OCI-LY1 (cell line): ENCODE measurements around the gene CDK16.
"Not testable (repeated sequence)": the region's sequence is repeated elsewhere in the genome, so short reads cannot be mapped to it uniquely, and the experiment has no call there.

Source experiments
- H2AFZ ChIP-seq: fragments of 200-600 bp; sonication (generic), shearing (Covaris generic); 2 replicates; pipeline ENCODE4 v1.6.0; 2014; ENCODE audit warnings: antibody characterized with exemption, mild to moderate bottlenecking, low read length
- H3F3A ChIP-seq: fragments of 200-600 bp; sonication (generic), shearing (Covaris generic); 2 replicates; pipeline ENCODE4 v1.6.0; 2014; ENCODE audit warnings: mild to moderate bottlenecking, antibody characterized with exemption, low read length, moderate library complexity; ENCODE audit not compliant: insufficient read depth
- H3K27ac ChIP-seq: fragments of 200-600 bp; sonication (generic); 2 replicates; pipeline ENCODE4 v1.5.1; 2014; ENCODE audit warnings: low read length, mixed run types, mild to moderate bottlenecking, low read depth; ENCODE audit not compliant: poor library complexity, severe bottlenecking
- H3K27me3 ChIP-seq: fragments of 200-600 bp; sonication (generic); 2 replicates; pipeline ENCODE4 v1.6.0; 2014; ENCODE audit warnings: antibody characterized with exemption, mild to moderate bottlenecking, low read length, moderate library complexity; ENCODE audit not compliant: insufficient read depth
- H3K36me3 ChIP-seq: fragments of 200-600 bp; sonication (generic); 2 replicates; pipeline ENCODE4 v1.6.1; 2014; ENCODE audit warnings: mild to moderate bottlenecking, antibody characterized with exemption, low read length, moderate library complexity, mixed read lengths; ENCODE audit not compliant: insufficient read depth
- H3K4me1 ChIP-seq: fragments of 200-600 bp; sonication (generic); 2 replicates; pipeline ENCODE4 v1.5.1; 2014; ENCODE audit warnings: mild to moderate bottlenecking, low read length, moderate library complexity; ENCODE audit not compliant: insufficient read depth, severe bottlenecking
- H3K4me2 ChIP-seq: fragments of 200-600 bp; sonication (generic), shearing (Covaris generic); 2 replicates; pipeline ENCODE4 v1.6.1; 2014; ENCODE audit warnings: low read length
- H3K4me3 ChIP-seq: fragments of 200-600 bp; sonication (generic); 2 replicates; pipeline ENCODE4 v1.5.1; 2014; ENCODE audit warnings: low read length, low read depth, mild to moderate bottlenecking, mixed read lengths; ENCODE audit not compliant: poor library complexity, severe bottlenecking
- H3K79me2 ChIP-seq: fragments of 200-600 bp; shearing (Covaris generic); 2 replicates; pipeline ENCODE4 v1.6.1; 2016; ENCODE audit warnings: mixed run types, low read length, mixed read lengths; ENCODE audit not compliant: insufficient read depth
- H3K9ac ChIP-seq: fragments of 200-600 bp; sonication (generic), shearing (Covaris generic); 2 replicates; pipeline ENCODE4 v1.6.1; 2014; ENCODE audit warnings: mild to moderate bottlenecking, low read length, mixed read lengths
- H3K9me2 ChIP-seq: fragments of 200-600 bp; sonication (generic), shearing (Covaris generic); 2 replicates; pipeline ENCODE4 v1.6.1; 2014; ENCODE audit warnings: low read depth, mild to moderate bottlenecking, low read length, mixed read lengths
- H3K9me3 ChIP-seq: fragments of 200-600 bp; shearing (Covaris generic); 2 replicates; pipeline ENCODE4 v1.6.1; 2014; ENCODE audit warnings: low read length, mixed read lengths
- H4K20me1 ChIP-seq: fragments of 200-600 bp; sonication (generic), shearing (Covaris generic); 2 replicates; pipeline ENCODE4 v1.6.0; 2016; ENCODE audit warnings: mild to moderate bottlenecking, low read length; ENCODE audit not compliant: insufficient read depth
- EZH2 ChIP-seq: fragments of 200-600 bp; sonication (generic), shearing (Covaris generic); IDR thresholded peaks from 2 replicates; pipeline ENCODE4 v1.8.0; 2017; ENCODE audit warnings: borderline replicate concordance, mixed run types, mild to moderate bottlenecking, antibody characterized with exemption, low read length, moderate library complexity, mixed read lengths
- TF ChIP-seq, protein P1 (sequence below): fragments of 200-600 bp; sonication (generic), shearing (Covaris generic); IDR thresholded peaks from 2 replicates; pipeline ENCODE4 v1.5.1; 2017; ENCODE audit warnings: mild to moderate bottlenecking, antibody characterized with exemption, low read length, moderate library complexity, mixed read lengths

CDK16 gene

DNA sequence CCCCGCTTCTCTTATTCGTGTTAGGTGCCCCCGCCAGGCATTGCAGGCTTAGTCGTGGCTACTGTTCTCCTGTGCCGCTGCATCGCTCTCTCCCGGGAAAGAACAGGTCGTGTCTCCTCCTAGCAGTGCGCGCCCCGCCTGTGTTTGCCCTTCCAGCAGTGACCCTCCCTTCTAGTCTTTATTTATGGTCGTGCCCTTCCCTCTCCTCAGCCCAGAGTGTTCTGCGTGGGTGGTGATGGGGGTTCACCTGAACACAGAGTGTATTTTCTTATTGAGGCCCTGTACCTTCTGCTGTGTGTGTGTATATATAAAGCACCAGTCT is 29.5 kb downstream of the CDK16 start:
- H3K9me2 ChIP-seq: no peaks in the 10 kb centered on the region
- no peaks in the 10 kb centered on the region for H3K79me2 ChIP-seq
- H3K27ac ChIP-seq: no peak overlapping the region
- no peaks in the 10 kb centered on the region for H3K27me3 ChIP-seq
- H3F3A ChIP-seq: no peaks in the 10 kb centered on the region
- H2AFZ ChIP-seq: no peak overlapping the region
- no peak overlapping the region for H3K4me2 ChIP-seq
- H3K36me3 ChIP-seq: peaks cover 37% of the 10 kb centered on the region
- H3K9ac ChIP-seq: no peak overlapping the region
- H4K20me1 ChIP-seq: no peaks in the 10 kb centered on the region
- H3K9me3 ChIP-seq: no peaks in the 10 kb centered on the region
- H3K4me3 ChIP-seq: no peak overlapping the region
- no peak for TF ChIP-seq EZH2
- TF ChIP-seq, protein P1, sequence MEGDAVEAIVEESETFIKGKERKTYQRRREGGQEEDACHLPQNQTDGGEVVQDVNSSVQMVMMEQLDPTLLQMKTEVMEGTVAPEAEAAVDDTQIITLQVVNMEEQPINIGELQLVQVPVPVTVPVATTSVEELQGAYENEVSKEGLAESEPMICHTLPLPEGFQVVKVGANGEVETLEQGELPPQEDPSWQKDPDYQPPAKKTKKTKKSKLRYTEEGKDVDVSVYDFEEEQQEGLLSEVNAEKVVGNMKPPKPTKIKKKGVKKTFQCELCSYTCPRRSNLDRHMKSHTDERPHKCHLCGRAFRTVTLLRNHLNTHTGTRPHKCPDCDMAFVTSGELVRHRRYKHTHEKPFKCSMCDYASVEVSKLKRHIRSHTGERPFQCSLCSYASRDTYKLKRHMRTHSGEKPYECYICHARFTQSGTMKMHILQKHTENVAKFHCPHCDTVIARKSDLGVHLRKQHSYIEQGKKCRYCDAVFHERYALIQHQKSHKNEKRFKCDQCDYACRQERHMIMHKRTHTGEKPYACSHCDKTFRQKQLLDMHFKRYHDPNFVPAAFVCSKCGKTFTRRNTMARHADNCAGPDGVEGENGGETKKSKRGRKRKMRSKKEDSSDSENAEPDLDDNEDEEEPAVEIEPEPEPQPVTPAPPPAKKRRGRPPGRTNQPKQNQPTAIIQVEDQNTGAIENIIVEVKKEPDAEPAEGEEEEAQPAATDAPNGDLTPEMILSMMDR: no peak
- H3K4me1 ChIP-seq: no peaks in the 10 kb centered on the region

DNA sequence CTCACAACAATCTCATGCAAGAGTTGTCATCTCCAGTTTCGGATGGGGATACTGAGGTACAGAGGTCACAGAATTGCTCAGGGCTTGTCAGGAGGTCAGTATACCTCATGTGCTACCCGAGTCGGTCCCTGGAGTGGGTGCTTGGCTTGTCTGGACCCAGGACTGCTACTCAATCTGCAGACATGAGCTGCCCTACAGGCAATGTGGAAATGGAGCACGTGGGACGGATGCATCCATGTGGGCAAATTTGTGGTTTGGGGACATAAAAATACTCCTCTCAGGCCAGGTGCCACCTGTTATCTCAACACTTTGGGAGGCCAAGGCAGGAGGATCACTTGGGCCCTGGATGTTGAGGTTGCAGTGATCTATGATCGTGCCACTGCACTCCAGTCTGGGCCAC is 30.1 kb downstream of the CDK16 start:
- no peaks in the 10 kb centered on the region for H3K79me2 ChIP-seq
- no peaks in the 10 kb centered on the region for H3K4me1 ChIP-seq
- peaks cover 34% of the 10 kb centered on the region for H3K36me3 ChIP-seq
- no peak overlapping the region for H3K27ac ChIP-seq
- TF ChIP-seq EZH2: no peak
- TF ChIP-seq, protein P1: no peak
- no peaks in the 10 kb centered on the region for H3K9me3 ChIP-seq
- H3K9ac ChIP-seq: no peak overlapping the region
- no peak overlapping the region for H3K4me3 ChIP-seq
- no peak overlapping the region for H3K4me2 ChIP-seq
- no peaks in the 10 kb centered on the region for H3F3A ChIP-seq
- H2AFZ ChIP-seq: no peak overlapping the region
- H4K20me1 ChIP-seq: no peaks in the 10 kb centered on the region
- H3K9me2 ChIP-seq: no peaks in the 10 kb centered on the region
- H3K27me3 ChIP-seq: no peaks in the 10 kb centered on the region

DNA sequence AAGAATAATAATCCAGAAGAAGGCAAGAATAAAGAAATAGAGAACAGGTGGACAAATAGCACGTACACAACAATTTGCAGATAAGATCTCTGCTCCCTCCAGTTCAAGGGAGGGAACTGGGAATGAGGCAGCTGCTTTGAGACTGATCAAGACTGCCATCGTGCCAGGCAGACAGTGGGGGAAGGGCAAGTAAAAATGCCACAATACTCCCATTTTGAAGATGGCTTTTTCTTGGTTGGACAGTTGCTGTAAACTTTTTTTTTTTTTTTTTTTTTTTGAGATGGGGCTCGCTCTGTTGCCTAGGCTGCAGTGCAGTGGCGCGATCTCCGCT is 31.5 kb downstream of the CDK16 start:
- H3K36me3 ChIP-seq: peaks cover 22% of the 10 kb centered on the region
- H3K9ac ChIP-seq: no peak overlapping the region

DNA sequence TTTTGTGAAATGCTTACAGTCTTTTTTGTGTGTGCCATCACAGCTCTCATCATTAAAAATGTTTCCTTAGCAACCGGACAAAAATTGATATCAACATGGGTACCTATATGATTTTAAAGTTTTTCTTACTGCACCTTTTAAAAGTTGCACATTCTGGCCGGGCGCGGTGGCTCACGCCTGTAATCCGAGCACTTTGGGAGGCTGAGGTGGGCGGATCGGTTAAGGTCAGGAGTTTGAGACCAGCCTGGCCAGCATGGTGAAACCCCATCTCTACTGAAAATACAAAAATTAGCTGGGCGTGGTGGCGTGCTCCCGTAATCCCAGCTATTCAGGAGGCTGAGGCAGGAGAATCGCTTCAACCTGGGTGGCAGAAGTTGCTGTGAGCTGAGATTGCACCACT is 39.1 kb downstream of the CDK16 start:
- not testable (repeated sequence) for H3K27ac ChIP-seq, H2AFZ ChIP-seq, H3K4me1 ChIP-seq, H3K4me2 ChIP-seq, H3K9me2 ChIP-seq, H3K27me3 ChIP-seq, H3K4me3 ChIP-seq, H3K36me3 ChIP-seq, H3K9ac ChIP-seq, H4K20me1 ChIP-seq, H3K9me3 ChIP-seq, H3F3A ChIP-seq, H3K79me2 ChIP-seq

More for the DNA sequence above, 31.5 kb downstream of the CDK16 start:
- H3F3A ChIP-seq: no peaks in the 10 kb centered on the region
- H4K20me1 ChIP-seq: no peaks in the 10 kb centered on the region
- no peak overlapping the region for H3K4me2 ChIP-seq
- no peak overlapping the region for H3K27ac ChIP-seq
- H3K4me1 ChIP-seq: no peaks in the 10 kb centered on the region
- no peaks in the 10 kb centered on the region for H3K9me2 ChIP-seq
- no peaks in the 10 kb centered on the region for H3K9me3 ChIP-seq
- H3K79me2 ChIP-seq: no peaks in the 10 kb centered on the region
- no peak overlapping the region for H3K4me3 ChIP-seq
- no peak for TF ChIP-seq EZH2
- TF ChIP-seq, protein P1: no peak
- no peak overlapping the region for H2AFZ ChIP-seq
- H3K27me3 ChIP-seq: no peaks in the 10 kb centered on the region
